Left lobe of liver (tissue), 2 donors: ENCODE measurements around the gene TYW3. TPM values are rescaled to one million over a fixed set of nuclear protein-coding genes. Genes with fewer than 3 reads are reported as not detected.

Experiments used
- ATAC-seq: fragments of 200-7000 bp; cut with Tn5 transposase; one replicate; pipeline ENCODE4 v1.9.1; 2020; ENCODE audit warnings: mild to moderate bottlenecking, moderate library complexity
- DNase-seq: peaks from one replicate; pipeline ENCODE4 v3.0.0-alpha.2; 2020; ENCODE audit warnings: low spot score
- total RNA-seq: library from RNA; stranded (reverse); gene quantifications from one replicate; pipeline ENCODE4 v1.2.1, GENCODE V29; 2021
- donor health status: DM: no; HTN: no; CAD: no; lungs with moderate emphysema.
- donor health status: DM: no; HTN: yes; CAD: no.

Gene TYW3
- total RNA-seq, 1 donor from 2014 or later = 6.6 TPM

DNA sequence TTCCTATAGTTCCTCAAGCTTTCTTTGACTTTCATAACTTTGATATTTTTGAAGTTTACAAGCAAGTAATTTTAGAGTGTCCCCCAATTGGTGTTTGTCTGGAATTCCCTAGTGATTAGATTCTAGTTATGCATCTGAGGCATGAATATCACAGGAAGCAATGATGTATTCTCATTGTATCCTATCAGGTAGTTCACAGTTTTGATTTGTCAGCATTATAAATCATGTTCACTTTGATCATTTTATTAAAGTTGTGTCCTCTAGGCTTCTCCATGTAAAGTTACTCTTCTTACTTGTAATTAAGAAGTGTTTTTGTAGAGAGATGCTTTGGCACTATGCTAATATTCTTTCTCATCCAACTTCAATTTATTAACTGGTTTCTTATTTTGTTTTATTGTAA, 53.0 kb downstream of the TYW3 start:
- ATAC-seq (no peak), DNase-seq (no peak)

- ATAC-seq (no peak), DNase-seq (no peak)
Observed at GRCh38 chr1:74790453-74790852, 57.5 kb downstream of the TYW3 start.

DNA sequence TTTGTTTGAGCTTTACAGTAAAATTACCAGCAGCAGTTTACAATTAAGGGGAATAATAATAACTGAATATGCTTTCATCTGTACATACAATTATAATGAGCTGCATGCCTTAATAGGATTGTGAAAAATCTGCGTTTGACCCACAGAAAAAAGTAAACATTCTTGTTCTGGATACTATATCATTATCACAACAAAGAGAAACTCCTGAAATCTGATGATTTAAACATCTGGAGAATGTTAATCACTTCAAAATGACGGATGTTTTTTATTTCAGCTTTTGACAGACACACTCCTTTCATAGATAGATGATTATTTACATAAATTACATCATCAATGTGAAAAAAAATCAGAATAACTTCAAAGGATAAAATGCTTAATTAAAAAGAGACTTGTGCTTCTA, 58.5 kb downstream of the TYW3 start:
- no peak for DNase-seq
- no peak for ATAC-seq

DNA sequence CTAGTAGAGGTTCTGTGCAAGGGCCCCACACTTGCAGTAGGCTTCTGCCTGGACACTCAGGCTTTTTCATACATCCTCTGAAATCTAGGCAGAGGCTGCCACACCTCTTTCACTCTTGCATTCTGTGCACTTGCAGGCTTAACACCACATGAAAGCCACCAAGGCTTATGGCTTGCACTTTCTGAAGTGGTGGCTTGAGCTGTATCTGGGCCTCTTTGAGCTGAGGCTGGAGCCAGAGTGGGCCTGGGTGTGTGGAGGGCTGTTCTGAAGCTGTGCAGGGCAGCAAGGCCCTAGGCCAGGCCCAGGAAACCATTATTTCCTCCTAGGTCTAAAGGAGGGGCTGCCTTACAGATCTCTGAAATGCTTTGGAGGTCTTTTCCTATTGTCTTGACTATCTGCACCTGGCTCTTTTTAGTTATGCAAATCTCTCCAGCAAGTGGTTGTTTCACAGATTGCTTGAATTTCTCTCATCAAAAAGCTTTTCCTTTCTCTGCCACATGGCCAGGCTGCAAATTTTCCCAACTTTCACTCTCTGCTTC, 66.2 kb downstream of the TYW3 start:
- ATAC-seq = no peak
- no peak for DNase-seq

DNA sequence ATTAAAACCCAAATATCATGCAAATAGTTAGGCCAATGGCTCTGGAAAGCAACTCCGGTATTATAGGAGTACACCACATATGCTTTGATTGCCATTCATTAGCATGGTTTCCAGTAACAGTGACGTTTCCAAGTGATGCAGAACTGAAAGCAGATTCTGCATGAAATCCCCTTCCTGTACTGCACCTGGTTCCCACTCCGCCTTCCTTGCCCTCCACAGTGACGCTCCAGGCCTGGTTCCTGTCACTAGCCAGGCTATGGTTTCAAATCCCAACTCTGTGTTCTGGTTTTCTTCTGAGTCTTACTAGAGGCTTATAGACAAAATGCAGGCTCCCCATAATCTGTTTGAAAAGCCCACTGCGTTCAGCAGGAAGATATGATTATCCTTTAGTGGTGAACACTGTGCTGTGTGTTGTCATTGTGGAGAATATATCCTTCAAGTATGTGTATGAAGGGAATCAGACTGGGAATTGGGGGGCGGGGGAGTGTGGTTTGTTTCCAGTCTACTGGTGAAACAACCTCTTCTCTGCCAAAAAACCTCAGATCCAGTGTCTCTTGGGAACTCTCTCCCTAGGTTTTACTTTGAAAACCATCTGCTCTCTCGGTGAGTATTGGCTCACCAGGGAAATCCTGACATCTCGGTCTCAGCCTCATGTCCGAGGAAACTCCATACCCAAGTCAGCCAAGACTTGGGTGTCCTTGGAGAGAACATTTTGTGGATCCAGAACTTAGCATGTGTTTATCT, 78.7 kb downstream of the TYW3 start:
- DNase-seq (no peak), ATAC-seq (no peak)

GRCh38 chr1:74812180-74812541, 79.2 kb downstream of the TYW3 start:
- DNase-seq (no peak), ATAC-seq (no peak)

Other genes with a start within 250 kb of the TYW3 start
- not detected for gene LRRC53, start 220.5 kb upstream of the TYW3 start, total RNA-seq
- gene ERICH3, start 59.4 kb upstream of the TYW3 start, total RNA-seq = 0.15 TPM
- gene CRYZ, start 102 bp upstream of the TYW3 start, total RNA-seq = 154 TPM